Measurements from ENCODE around the gene LYRM1.
"Not testable (repeated sequence)": the region's sequence is repeated elsewhere in the genome, so short reads cannot be mapped to it uniquely, and the experiment has no call there.

The LYRM1 gene

DNA sequence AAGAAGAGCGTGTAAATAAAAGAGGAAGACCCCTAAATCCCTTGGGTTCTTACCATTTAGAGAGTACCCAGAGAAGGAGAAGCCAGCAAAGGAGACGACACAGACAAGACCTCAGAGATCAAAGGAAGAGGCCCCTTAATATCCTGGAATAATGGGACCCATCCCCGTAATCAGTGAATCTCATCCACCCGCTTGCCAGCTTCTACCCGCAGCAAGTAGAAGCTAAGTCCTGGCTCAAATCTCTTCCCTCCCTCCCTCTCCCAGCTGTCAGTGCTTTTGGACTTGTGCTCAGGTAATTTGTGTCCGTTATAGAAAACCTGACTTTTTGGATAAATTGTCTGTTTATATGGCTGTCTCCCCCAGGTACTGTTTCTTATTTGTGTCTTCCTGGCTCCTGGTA, 1.9 kb downstream of the LYRM1 start:
- DNase-seq (ENCODE audit: low read depth), result no peak

- no peak for DNase-seq (ENCODE audit: low read depth)
Measured at GRCh38 chr16:20903116-20903898, 2.7 kb downstream of the LYRM1 start.

- DNase-seq (ENCODE audit: low read depth), result no peak
Measured at GRCh38 chr16:20903899-20904506, 3.4 kb downstream of the LYRM1 start.

DNA sequence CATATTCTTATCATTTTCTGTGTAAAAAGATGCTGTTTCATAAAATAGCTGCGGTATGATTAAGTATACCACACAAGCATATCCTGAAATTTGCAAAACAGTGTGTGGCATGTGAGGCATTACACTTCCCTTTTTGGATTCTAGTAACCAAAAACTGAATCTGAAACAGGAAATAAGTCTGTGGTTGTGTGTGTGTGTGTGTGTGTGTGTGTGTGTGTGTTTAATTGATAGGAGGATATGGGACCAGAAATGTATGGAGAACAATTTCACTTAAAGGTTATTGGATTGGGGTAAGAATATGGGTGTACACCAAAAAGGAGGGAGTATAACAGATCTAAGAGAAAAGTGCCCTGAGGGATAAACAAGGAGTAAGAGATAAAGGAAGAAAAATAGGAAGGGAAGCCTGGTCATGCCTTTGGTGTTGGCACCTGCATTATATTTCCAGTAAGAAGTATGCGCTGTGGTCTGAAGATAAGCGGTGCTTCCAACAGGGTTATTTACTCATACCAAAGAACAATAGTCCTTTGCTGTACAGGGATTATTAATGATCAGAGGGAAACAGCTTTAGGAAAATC, 4.0 kb downstream of the LYRM1 start:
- DNase-seq (ENCODE audit: low read depth), result no peak

GRCh38 chr16:20905576-20905975, 5.0 kb downstream of the LYRM1 start:
- no peak for DNase-seq (ENCODE audit: low read depth)

- no peak for DNase-seq (ENCODE audit: low read depth)
Measured at GRCh38 chr16:20906341-20907255, 6.0 kb downstream of the LYRM1 start.

- no peak for DNase-seq (ENCODE audit: low read depth)
Measured at GRCh38 chr16:20910781-20911321, 10.3 kb downstream of the LYRM1 start.

DNA sequence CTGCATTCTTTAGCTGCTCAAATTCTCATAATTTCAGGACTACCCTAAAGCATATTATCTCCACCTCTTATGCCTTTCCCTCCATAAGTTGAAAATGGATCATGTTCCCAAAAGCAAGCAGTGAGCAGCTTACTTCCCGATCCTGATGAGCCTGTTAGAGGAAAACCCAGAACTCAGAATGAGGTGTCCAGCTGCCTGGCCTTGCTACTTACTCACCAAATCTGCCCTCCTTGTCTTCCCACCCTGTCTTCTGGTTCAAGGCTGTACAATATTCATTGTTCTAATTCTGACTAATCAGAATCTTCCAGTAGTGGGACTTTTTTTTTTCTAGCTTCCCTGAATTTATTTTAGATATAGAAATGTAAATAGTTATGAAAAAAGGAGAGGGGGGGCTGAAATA, 10.8 kb downstream of the LYRM1 start:
- no peak for DNase-seq (ENCODE audit: low read depth)

GRCh38 chr16:20916289-20916688, 15.7 kb downstream of the LYRM1 start:
- no peak for DNase-seq (ENCODE audit: low read depth)

GRCh38 chr16:20916942-20917341, 16.4 kb downstream of the LYRM1 start:
- no peak for DNase-seq (ENCODE audit: low read depth)

- DNase-seq (ENCODE audit: low read depth), result no peak
Measured at GRCh38 chr16:20918486-20919239, 18.1 kb downstream of the LYRM1 start.

DNA sequence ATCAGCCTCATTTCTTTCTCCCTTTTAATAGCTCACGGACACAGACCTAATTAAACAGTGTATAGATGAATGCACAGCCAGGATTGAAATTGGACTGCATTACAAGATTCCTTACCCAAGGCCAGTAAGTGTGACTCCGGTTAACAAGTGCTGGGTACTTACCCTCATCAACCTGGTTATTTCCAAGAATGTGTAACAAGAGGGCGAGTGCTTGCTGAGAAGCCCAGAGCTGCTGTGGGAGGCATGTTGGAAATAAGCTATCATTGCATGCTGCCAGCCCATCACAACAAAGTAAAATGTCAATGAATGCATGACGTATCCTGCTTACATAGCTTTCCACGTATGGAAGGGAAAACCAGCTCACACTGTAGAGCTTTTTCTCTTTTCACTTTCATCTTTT, 19.5 kb downstream of the LYRM1 start:
- no peak for DNase-seq (ENCODE audit: low read depth)

GRCh38 chr16:20920799-20921198, 20.2 kb downstream of the LYRM1 start:
- DNase-seq (ENCODE audit: low read depth), result no peak

DNA sequence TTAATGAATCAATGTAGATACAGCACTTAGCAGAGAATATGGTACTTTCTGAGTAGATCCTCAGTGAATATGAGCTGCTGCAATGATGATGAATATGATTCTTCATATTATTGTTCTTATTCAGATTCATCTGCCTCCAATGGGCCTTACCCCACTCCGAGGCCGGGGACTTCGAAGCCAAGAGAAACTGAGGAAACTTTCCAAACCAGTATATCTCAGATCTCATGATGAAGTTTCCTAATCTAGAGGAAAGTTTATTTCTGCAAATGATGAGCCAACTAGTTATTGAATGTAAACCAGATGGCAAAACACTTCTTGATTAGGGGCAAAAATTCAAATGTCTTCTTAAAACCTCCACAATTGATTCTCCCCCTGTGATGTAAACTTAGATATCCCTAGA, 23.3 kb downstream of the LYRM1 start:
- DNase-seq (ENCODE audit: low read depth), result no peak

DNA sequence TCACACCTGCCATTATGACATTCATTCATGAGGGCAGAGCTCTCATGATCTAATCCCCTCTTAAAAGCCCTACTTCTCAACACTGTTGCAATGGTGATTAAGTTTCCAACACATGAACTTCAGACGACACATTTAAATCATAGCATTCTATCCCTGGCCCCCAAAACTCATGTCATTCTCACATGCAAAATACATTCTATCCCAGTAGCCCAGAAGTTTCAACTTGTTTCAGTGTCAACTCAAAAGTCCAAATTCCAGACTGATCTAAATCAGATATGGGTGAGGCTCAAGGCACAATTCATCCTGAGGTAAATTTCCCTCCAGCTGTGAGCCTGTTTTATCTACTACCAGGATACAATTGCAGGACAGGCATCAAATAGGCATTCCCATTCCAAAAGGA, 25.2 kb downstream of the LYRM1 start:
- no peak for DNase-seq (ENCODE audit: low read depth)

DNA sequence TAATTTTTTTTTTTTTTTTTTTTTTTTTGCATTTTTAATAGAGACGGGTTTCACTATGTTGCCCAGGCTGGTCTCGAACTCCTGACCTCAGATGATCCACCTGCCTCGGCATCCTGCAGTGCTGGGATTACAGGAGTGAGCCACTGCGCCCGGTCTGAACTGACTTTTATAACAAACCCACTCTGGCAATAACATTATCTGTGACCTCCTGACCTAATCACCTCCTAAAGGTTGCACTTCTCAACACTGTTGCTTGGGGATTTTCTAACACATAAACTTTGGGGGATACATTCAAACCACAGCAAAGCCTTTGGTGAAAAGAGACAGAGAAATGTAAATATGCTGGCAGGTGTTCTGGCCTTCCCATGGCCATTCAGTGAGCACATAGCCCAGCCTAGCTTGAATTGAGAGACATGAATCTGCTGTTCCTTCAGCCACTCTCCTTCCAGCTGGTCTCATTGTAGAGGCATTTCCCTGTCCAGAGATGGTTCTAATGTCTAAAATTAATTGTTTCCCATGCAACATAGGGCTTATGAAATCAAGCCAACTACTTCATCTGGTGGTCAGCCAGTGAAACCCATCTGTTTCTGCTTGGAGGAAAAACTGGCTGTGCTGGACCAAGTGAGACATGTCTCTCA, 28.3 kb downstream of the LYRM1 start:
- no peak for DNase-seq (ENCODE audit: low read depth)

DNA sequence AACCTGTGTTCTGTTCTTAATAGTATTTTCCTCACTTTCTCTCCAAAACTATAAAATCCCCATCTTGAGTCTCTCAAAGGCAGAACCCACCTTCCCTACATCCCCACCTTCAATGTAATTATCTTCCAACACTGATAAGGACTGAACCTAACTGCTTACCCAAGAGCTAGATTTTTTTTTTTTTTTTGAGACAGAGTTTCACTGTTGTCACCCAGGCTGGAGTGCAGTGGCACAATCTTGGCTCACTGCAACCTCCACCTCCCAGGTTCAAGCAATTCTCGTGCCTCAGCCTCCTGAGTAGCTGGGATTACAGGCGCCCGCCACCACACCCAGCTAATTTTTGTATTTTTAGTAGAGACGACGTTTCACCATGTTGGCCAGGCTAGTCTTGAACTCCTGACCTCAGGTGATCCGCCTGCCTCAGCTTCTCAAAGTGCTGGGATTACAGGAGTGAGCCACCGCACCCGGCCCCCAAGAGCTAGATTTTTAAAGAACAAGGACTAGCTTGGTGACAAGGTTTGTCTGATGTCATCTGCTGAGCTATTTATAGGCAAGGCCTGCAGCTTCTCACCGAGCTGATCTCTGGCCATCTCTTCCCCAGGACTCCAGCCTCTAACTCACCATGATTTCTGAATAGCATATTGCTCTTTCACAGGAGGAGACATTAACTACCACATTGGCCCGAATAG, 29.2 kb downstream of the LYRM1 start:
- DNase-seq (ENCODE audit: low read depth), result not testable (repeated sequence)

- DNase-seq (ENCODE audit: low read depth), result no peak
Measured at GRCh38 chr16:20930365-20930690, 29.8 kb downstream of the LYRM1 start.

DNA sequence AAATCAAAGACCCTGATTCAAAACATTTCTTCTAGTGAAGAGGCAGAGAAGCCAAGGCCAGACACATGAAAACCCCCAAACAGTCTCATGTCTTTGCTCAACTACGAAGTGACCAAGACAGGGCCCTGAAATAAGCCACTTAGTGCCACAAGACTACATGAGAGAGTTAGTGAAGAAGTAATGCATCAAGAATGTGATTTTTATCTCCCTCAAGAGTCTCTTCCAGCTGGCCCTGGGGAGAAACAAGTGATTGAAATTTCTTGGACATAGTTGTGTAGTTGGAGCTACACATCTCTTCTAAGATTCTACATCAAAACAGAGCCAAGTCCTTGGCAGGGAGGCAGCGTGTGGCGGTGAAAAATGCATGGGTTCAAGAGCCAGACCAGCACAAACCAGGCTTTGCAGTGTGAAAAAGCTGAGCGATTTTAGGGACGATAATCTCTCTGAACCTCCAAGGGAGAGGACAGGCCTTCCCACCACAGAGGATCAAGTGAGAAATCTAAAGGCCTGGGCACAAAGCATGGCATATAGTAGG, 30.6 kb downstream of the LYRM1 start:
- no peak for DNase-seq (ENCODE audit: low read depth)

- no peak for DNase-seq (ENCODE audit: low read depth)
Measured at GRCh38 chr16:20933589-20933988, 33.0 kb downstream of the LYRM1 start.
